Measurements from ENCODE around the gene CADPS2. TPM values are rescaled to one million over a fixed set of nuclear protein-coding genes. Genes with fewer than 3 reads are reported as not detected.

CADPS2 gene
- total RNA-seq, 1 donor from 2014 or later: 0.22 TPM

- H3K36me3 Mint-ChIP-seq (ENCODE audit: unreplicated experiment): no peaks in the 10 kb centered on the region
- peaks cover 28% of the 10 kb centered on the region for H3K27me3 Mint-ChIP-seq (ENCODE audit: unreplicated experiment)
- peak overlapping the region; percentile 82 for H3K27ac Mint-ChIP-seq (ENCODE audit: unreplicated experiment)
- H3K4me3 Mint-ChIP-seq (ENCODE audit: unreplicated experiment): peak overlapping the region; percentile 74
- H3K4me1 Mint-ChIP-seq (ENCODE audit: low read depth, unreplicated experiment): peaks cover 27% of the 10 kb centered on the region
- no peak for TF ChIP-seq CTCF (IDR thresholded peaks at IDR 0.05; ENCODE audit: partially characterized antibody, unreplicated experiment)
- DNase-seq: peak; percentile 52
- H3K9me3 Mint-ChIP-seq (ENCODE audit: unreplicated experiment): peaks cover 20% of the 10 kb centered on the region
Measured at GRCh38 chr7:122311050-122311700, 575.1 kb downstream of the CADPS2 start.

GRCh38 chr7:122310119-122311021, 575.9 kb downstream of the CADPS2 start:
- Mint-ChIP-seq H3K36me3 (ENCODE audit: unreplicated experiment) (no peaks in the 10 kb centered on the region), H3K4me1 (ENCODE audit: low read depth, unreplicated experiment) (peaks cover 27% of the 10 kb centered on the region), H3K27me3 (ENCODE audit: unreplicated experiment) (peaks cover 26% of the 10 kb centered on the region), H3K4me3 (ENCODE audit: unreplicated experiment) (peak overlapping the region; percentile 79), H3K27ac (ENCODE audit: unreplicated experiment) (peak overlapping the region; percentile 82), H3K9me3 (ENCODE audit: unreplicated experiment) (peaks cover 19% of the 10 kb centered on the region)
- no peak for TF ChIP-seq CTCF (IDR thresholded peaks at IDR 0.05; ENCODE audit: partially characterized antibody, unreplicated experiment)
- DNase-seq: peak; percentile 46

GRCh38 chr7:122309421-122309820, 576.8 kb downstream of the CADPS2 start:
- TF ChIP-seq CTCF (IDR thresholded peaks at IDR 0.05; ENCODE audit: partially characterized antibody, unreplicated experiment): no peak
- Mint-ChIP-seq H3K27ac (ENCODE audit: unreplicated experiment) (peak overlapping the region; percentile 16), H3K4me1 (ENCODE audit: low read depth, unreplicated experiment) (peaks cover 24% of the 10 kb centered on the region), H3K4me3 (ENCODE audit: unreplicated experiment) (peak overlapping the region; percentile 79), H3K9me3 (ENCODE audit: unreplicated experiment) (peaks cover 14% of the 10 kb centered on the region), H3K27me3 (ENCODE audit: unreplicated experiment) (peaks cover 28% of the 10 kb centered on the region), H3K36me3 (ENCODE audit: unreplicated experiment) (no peaks in the 10 kb centered on the region)
- no peak for DNase-seq

- peaks cover 17% of the 10 kb centered on the region for H3K9me3 Mint-ChIP-seq (ENCODE audit: unreplicated experiment)
- no peaks in the 10 kb centered on the region for H3K36me3 Mint-ChIP-seq (ENCODE audit: unreplicated experiment)
- H3K4me3 Mint-ChIP-seq (ENCODE audit: unreplicated experiment): peak overlapping the region; percentile 91
- TF ChIP-seq CTCF (IDR thresholded peaks at IDR 0.05; ENCODE audit: partially characterized antibody, unreplicated experiment): no peak
- DNase-seq: no peak
- H3K27ac Mint-ChIP-seq (ENCODE audit: unreplicated experiment): peak overlapping the region; percentile 82
- peaks cover 26% of the 10 kb centered on the region for H3K4me1 Mint-ChIP-seq (ENCODE audit: low read depth, unreplicated experiment)
- H3K27me3 Mint-ChIP-seq (ENCODE audit: unreplicated experiment): peaks cover 40% of the 10 kb centered on the region
Measured at GRCh38 chr7:122307228-122307621, 579.0 kb downstream of the CADPS2 start.
